Sigmoid colon (tissue), 4 donors: ENCODE measurements around the gene SPINT1.

ENCODE experiments used
- CTCF ChIP-seq, 4 experiments: fragments of 450-650 bp in 3 of 4; fragments of 200-600 bp in 1 of 4; IDR thresholded peaks; one replicate each; pipeline ENCODE4 v1.5.1; 2016 to 2019; ENCODE audit warnings: antibody characterized with exemption in 4 of 4, mild to moderate bottlenecking in 3 of 4, moderate library complexity in 2 of 4
- EP300 ChIP-seq, 4 donors: sonication (generic); formaldehyde crosslinking; IDR thresholded peaks; one replicate each; pipeline ENCODE4 v1.6.1; 2017; ENCODE audit warnings: antibody characterized with exemption in 4 of 4
- POLR2A ChIP-seq, 2 donors: fragments of 450-650 bp; IDR thresholded peaks; one replicate each; pipeline ENCODE4 v1.6.1; 2016; ENCODE audit warnings: antibody characterized with exemption in 2 of 2, mild to moderate bottlenecking in 2 of 2, moderate library complexity in 2 of 2
- POLR2AphosphoS5 ChIP-seq, 4 donors: sonication (generic); formaldehyde crosslinking; IDR thresholded peaks; one replicate each; pipeline ENCODE4 v1.6.1; 2017; ENCODE audit warnings: antibody characterized with exemption in 4 of 4

GRCh38 chr15:40823572-40824343, 20.1 kb upstream of the SPINT1 start:
- TF ChIP-seq CTCF (IDR thresholded peaks at IDR 0.05) (no peak), POLR2AphosphoS5 (IDR thresholded peaks at IDR 0.05) (no peak), POLR2A (IDR thresholded peaks at IDR 0.05) (no peak), EP300 (IDR thresholded peaks at IDR 0.05) (no peak)
